ENCODE measurements around the gene ZNF609. TPM values are rescaled to one million over a fixed set of nuclear protein-coding genes. Genes with fewer than 3 reads are reported as not detected.

ZNF609 gene
- total and polyA plus RNA-seq, 4 donors = 4.6 to 18.1 (median 8.0) TPM

- TF ChIP-seq YY1 (IDR thresholded peaks at IDR 0.05) = no peak
- TF ChIP-seq TAF1 (conservative IDR thresholded peaks at IDR 0.05) = no peak
- no peak for TF ChIP-seq FOXA2 (IDR thresholded peaks at IDR 0.05)
- no peak for TF ChIP-seq MAX (IDR thresholded peaks at IDR 0.05)
- TF ChIP-seq HNF4G (IDR thresholded peaks at IDR 0.05) = no peak
These were observed 75.3 kb downstream of the ZNF609 start (continued) for GRCh38 chr15:64535460-64536243.

- Histone ChIP-seq H3K4me1 (ENCODE audit: control insufficient read depth in 4 of 4, insufficient read depth in 4 of 4, low read length in 3 of 4) (peaks cover 0 to 3% (median 0%) of the 10 kb centered on the region in 4 donors), H3K36me3 (ENCODE audit: control insufficient read depth in 4 of 4, insufficient read depth in 3 of 4, low read depth in 1 of 4, low read length in 3 of 4) (no peaks in the 10 kb centered on the region), H3K27ac (ENCODE audit: low read depth in 1 of 2, low read length in 2 of 2) (no peak overlapping the region), H3K4me3 (ENCODE audit: low read depth in 1 of 3, low read length in 3 of 3) (no peak overlapping the region), H3K9me3 (ENCODE audit: control insufficient read depth in 4 of 4, low read length in 3 of 4) (no peaks in the 10 kb centered on the region), H3K27me3 (ENCODE audit: control insufficient read depth in 4 of 4, insufficient read depth in 4 of 4, low read length in 3 of 4) (no peaks in the 10 kb centered on the region), H3K9ac (ENCODE audit: low read depth in 1 of 2, low read length in 2 of 2) (no peak overlapping the region)
- TF ChIP-seq RAD21 (IDR thresholded peaks at IDR 0.05) (no peak), HNF4G (IDR thresholded peaks at IDR 0.05) (no peak), REST (IDR thresholded peaks at IDR 0.05) (no peak), JUND (IDR thresholded peaks at IDR 0.05) (no peak), GABPA (IDR thresholded peaks at IDR 0.05 in 1 of 2, conservative IDR thresholded peaks at IDR 0.05 in 1 of 2) (no peak)
- WGBS = 86% methylated on average over 6 of the region's 6 CpGs
- no peak for DNase-seq (ENCODE audit: low spot score)
These were observed 76.0 kb downstream of the ZNF609 start for GRCh38 chr15:64536244-64536836.

- H3K27me3 ChIP-seq (ENCODE audit: control insufficient read depth in 4 of 4, insufficient read depth in 4 of 4, low read length in 3 of 4) = no peaks in the 10 kb centered on the region
- DNase-seq (ENCODE audit: low spot score) = no peak
- TF ChIP-seq JUND (IDR thresholded peaks at IDR 0.05) (no peak), CTCF (IDR thresholded peaks at IDR 0.05; ENCODE audit: low read depth, low read length, missing input control) (no peak), TAF1 (conservative IDR thresholded peaks at IDR 0.05) (no peak), ZBTB33 (IDR thresholded peaks at IDR 0.05) (no peak), YY1 (IDR thresholded peaks at IDR 0.05) (no peak), GABPA (IDR thresholded peaks at IDR 0.05 in 1 of 2, conservative IDR thresholded peaks at IDR 0.05 in 1 of 2) (no peak), RXRA (IDR thresholded peaks at IDR 0.05) (no peak), RAD21 (IDR thresholded peaks at IDR 0.05) (no peak)
These were observed 81.7 kb downstream of the ZNF609 start for GRCh38 chr15:64542091-64542490.

More at GRCh38 chr15:64542091-64542490, 81.7 kb downstream of the ZNF609 start:
- Histone ChIP-seq H3K9ac (ENCODE audit: low read depth in 1 of 2, low read length in 2 of 2) (no peak overlapping the region), H3K27ac (ENCODE audit: low read depth in 1 of 2, low read length in 2 of 2) (no peak overlapping the region), H3K36me3 (ENCODE audit: control insufficient read depth in 4 of 4, insufficient read depth in 3 of 4, low read depth in 1 of 4, low read length in 3 of 4) (no peaks in the 10 kb centered on the region), H3K4me3 (ENCODE audit: low read depth in 1 of 3, low read length in 3 of 3) (no peak overlapping the region), H3K4me1 (ENCODE audit: control insufficient read depth in 4 of 4, insufficient read depth in 4 of 4, low read length in 3 of 4) (no peaks in the 10 kb centered on the region), H3K9me3 (ENCODE audit: control insufficient read depth in 4 of 4, low read length in 3 of 4) (no peaks in the 10 kb centered on the region)
- WGBS = 83% methylated on average over 1 of the region's 1 CpG

All from liver (tissue), 9 donors.